ENCODE measurements around the gene ZNF385A.

ZNF385A gene

DNA sequence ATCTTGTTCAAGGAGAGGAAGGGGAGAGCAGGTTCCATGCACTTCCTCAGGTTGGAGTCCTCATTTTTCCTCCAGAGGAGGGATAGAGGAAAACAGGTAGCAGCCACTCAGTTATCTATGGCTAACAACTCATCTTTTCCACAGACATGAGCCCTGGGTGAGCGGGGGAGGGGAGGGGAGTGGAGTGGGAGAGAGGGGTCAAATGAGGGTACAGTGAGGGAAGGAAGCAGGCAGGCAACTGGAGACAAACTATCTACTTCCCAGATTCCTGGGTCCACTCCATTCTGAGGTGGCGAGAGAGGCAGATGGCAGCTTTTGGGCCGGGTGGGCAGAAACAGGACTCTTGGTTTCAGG is 2.6 kb upstream of the ZNF385A start:
- Histone ChIP-seq H4K12ac (ENCODE audit: low read depth, low read length) (peak overlapping the region; percentile 13), H3K18ac (ENCODE audit: low read length) (peak overlapping the region; percentile 79), H3K79me1 (ENCODE audit: low read length) (peaks cover 55% of the 10 kb centered on the region), H3K4me3 (ENCODE audit: low read depth, low read length) (no peak overlapping the region), H2BK5ac (ENCODE audit: low read depth, low read length, poor library complexity) (peak overlapping the region; percentile 87), H2BK12ac (ENCODE audit: low read length) (peak overlapping the region; percentile 81), H3K9me3 (ENCODE audit: insufficient read depth, low read depth, low read length) (no peaks in the 10 kb centered on the region), H3K79me2 (ENCODE audit: control insufficient read depth, insufficient read depth, low read length, poor library complexity) (peaks cover 17% of the 10 kb centered on the region), H3K4me1 (ENCODE audit: control insufficient read depth in 1 of 2, insufficient read depth in 2 of 2, low read length in 2 of 2) (peaks cover 57 to 68% of the 10 kb centered on the region in 2 experiments), H3K4me2 (ENCODE audit: low read length) (no peak overlapping the region), H2BK120ac (ENCODE audit: insufficient read depth, low read length, poor library complexity) (peak overlapping the region; percentile 84), H3K4ac (ENCODE audit: low read depth, low read length) (peak overlapping the region; percentile 60), H2AFZ (ENCODE audit: insufficient read depth, low read length, poor library complexity) (no peak overlapping the region), H4K8ac (ENCODE audit: low read depth, low read length) (peak overlapping the region; percentile 78), H4K91ac (ENCODE audit: low read depth, low read length) (peak overlapping the region; percentile 90), H3K27ac (ENCODE audit: low read depth, low read length) (peak overlapping the region; percentile 95), H3K27me3 (ENCODE audit: insufficient read depth, low read length) (no peaks in the 10 kb centered on the region), H3K9ac (ENCODE audit: low read length) (peak overlapping the region; percentile 6), H3K23ac (ENCODE audit: low read length) (no peak overlapping the region), H2AK5ac (ENCODE audit: low read length) (peak overlapping the region; percentile 65), H3K36me3 (ENCODE audit: control insufficient read depth in 1 of 2, insufficient read depth in 2 of 2, low read length in 2 of 2) (peaks cover 3 to 5% of the 10 kb centered on the region in 2 experiments), H3K14ac (ENCODE audit: low read length) (peak overlapping the region; percentile 66)
- no peak for DNase-seq
- no CpG with 5 or more reads among the region's 3 CpGs for WGBS (ENCODE audit: extremely low coverage, insufficient coverage, insufficient read length)

DNA sequence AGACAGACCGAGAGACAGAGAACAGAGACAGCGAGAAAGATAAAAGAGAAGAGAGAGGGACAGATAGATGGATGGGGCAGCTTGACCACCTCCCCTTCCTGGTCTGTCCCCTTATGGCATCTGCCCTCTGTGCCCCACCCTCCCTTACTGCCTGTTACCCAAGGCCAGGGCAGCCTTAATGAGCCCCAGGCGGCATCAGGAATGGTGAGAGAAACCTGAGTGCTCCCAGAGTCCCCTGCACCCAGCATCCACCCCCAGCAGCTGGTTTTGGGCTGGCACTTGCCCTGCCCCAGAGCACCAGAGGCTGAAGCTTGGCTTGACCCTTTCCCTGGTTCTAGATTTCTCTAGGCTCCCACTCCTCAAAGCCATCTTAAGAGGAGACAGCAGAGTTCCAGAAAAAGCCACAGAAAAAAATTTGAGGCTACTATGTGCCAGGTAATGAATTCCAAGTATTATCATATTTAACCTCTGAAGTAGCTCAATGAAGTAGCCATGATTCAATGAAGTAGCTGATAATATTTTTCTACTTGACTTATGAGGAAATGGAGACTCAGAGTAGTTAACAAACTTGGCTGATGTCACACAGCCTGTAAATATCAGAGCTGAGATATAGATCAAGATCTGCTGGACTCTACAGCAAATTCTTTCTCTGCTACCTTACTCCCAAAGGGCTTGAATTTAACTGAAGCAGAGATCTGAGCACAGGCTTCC is 2.0 kb upstream of the ZNF385A start:
- peak overlapping the region; percentile 81 for H2BK12ac ChIP-seq (ENCODE audit: low read length)
- no peaks in the 10 kb centered on the region for H3K9me3 ChIP-seq (ENCODE audit: insufficient read depth, low read depth, low read length)
- peak overlapping the region; percentile 26 for H4K8ac ChIP-seq (ENCODE audit: low read depth, low read length)
- H3K4me1 ChIP-seq (ENCODE audit: control insufficient read depth in 1 of 2, insufficient read depth in 2 of 2, low read length in 2 of 2): peaks cover 57 to 63% of the 10 kb centered on the region in 2 experiments
- no CpG with 5 or more reads among the region's 3 CpGs for WGBS (ENCODE audit: extremely low coverage, insufficient coverage, insufficient read length)
- H3K4me3 ChIP-seq (ENCODE audit: low read depth, low read length): no peak overlapping the region
- no peak overlapping the region for H3K9ac ChIP-seq (ENCODE audit: low read length)
- no peak overlapping the region for H3K23ac ChIP-seq (ENCODE audit: low read length)
- peaks cover 55% of the 10 kb centered on the region for H3K79me1 ChIP-seq (ENCODE audit: low read length)
- peak overlapping the region; percentile 87 for H2BK5ac ChIP-seq (ENCODE audit: low read depth, low read length, poor library complexity)
- peak overlapping the region; percentile 90 for H4K91ac ChIP-seq (ENCODE audit: low read depth, low read length)
- H3K14ac ChIP-seq (ENCODE audit: low read length): peak overlapping the region; percentile 85
- H4K12ac ChIP-seq (ENCODE audit: low read depth, low read length): no peak overlapping the region
- no peaks in the 10 kb centered on the region for H3K27me3 ChIP-seq (ENCODE audit: insufficient read depth, low read length)
- H3K79me2 ChIP-seq (ENCODE audit: control insufficient read depth, insufficient read depth, low read length, poor library complexity): peaks cover 17% of the 10 kb centered on the region
- peak overlapping the region; percentile 84 for H2BK120ac ChIP-seq (ENCODE audit: insufficient read depth, low read length, poor library complexity)
- no peak overlapping the region for H2AFZ ChIP-seq (ENCODE audit: insufficient read depth, low read length, poor library complexity)
- peak overlapping the region; percentile 95 for H3K27ac ChIP-seq (ENCODE audit: low read depth, low read length)
- peak overlapping the region; percentile 11 for H3K4me2 ChIP-seq (ENCODE audit: low read length)
- H3K18ac ChIP-seq (ENCODE audit: low read length): peak overlapping the region; percentile 69
- H3K4ac ChIP-seq (ENCODE audit: low read depth, low read length): peak overlapping the region; percentile 36
- H2AK5ac ChIP-seq (ENCODE audit: low read length): no peak overlapping the region
- peak in 1 of 2 donors; percentile 63 for DNase-seq
- H3K36me3 ChIP-seq (ENCODE audit: control insufficient read depth in 1 of 2, insufficient read depth in 2 of 2, low read length in 2 of 2): peaks cover 3 to 5% of the 10 kb centered on the region in 2 experiments

DNA sequence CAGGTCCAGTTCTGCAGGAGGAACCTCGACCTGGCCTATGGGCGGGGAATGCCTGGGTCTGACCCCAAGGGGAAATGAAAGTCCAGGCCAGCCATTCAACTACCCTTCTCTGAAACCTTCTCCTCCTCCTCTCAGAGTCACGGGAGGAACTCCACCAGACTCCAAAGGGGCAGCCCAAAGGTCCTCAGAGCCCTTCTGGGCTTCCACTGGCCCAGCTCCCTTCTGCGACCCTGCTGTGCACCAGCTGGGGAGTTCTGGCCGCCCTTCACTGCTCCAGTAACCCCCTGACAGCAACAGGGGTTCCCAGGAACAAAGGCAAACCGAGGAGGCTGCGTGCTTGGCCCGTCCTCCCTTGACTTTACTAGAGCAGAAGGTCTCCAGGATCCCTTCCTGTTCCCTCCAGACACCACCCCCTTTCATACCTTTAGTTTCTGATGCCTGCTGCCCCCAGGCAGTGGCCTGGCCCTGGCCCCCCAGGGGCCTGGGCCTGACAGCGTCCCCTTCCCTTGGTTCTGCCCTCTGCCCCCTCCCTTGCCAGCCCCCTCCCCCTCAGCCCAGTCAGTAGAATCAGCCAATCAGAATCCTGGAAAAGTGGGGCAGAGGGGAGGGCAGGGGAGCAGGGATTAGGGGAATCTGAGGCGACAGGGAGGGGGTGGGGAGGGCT is 850 bp upstream of the ZNF385A start:
- peak overlapping the region; percentile 92 for H2AK5ac ChIP-seq (ENCODE audit: low read length)
- no peak overlapping the region for H3K23ac ChIP-seq (ENCODE audit: low read length)
- H4K91ac ChIP-seq (ENCODE audit: low read depth, low read length): peak overlapping the region; percentile 96
- peak in 1 of 2 donors; percentile 29 for DNase-seq
- H2BK120ac ChIP-seq (ENCODE audit: insufficient read depth, low read length, poor library complexity): peak overlapping the region; percentile 54
- H3K14ac ChIP-seq (ENCODE audit: low read length): peak overlapping the region; percentile 93
- WGBS (ENCODE audit: extremely low coverage, insufficient coverage, insufficient read length): no CpG with 5 or more reads among the region's 10 CpGs
- H3K9me3 ChIP-seq (ENCODE audit: insufficient read depth, low read depth, low read length): no peaks in the 10 kb centered on the region
- no peaks in the 10 kb centered on the region for H3K27me3 ChIP-seq (ENCODE audit: insufficient read depth, low read length)
- H3K4me1 ChIP-seq (ENCODE audit: control insufficient read depth in 1 of 2, insufficient read depth in 2 of 2, low read length in 2 of 2): peaks cover 57 to 61% of the 10 kb centered on the region in 2 experiments
- H3K36me3 ChIP-seq (ENCODE audit: control insufficient read depth in 1 of 2, insufficient read depth in 2 of 2, low read length in 2 of 2): peaks cover 3 to 6% of the 10 kb centered on the region in 2 experiments
- H2BK5ac ChIP-seq (ENCODE audit: low read depth, low read length, poor library complexity): peak overlapping the region; percentile 84
- peak overlapping the region; percentile 61 for H3K4ac ChIP-seq (ENCODE audit: low read depth, low read length)
- H3K79me2 ChIP-seq (ENCODE audit: control insufficient read depth, insufficient read depth, low read length, poor library complexity): peaks cover 13% of the 10 kb centered on the region
- peak overlapping the region; percentile 65 for H4K12ac ChIP-seq (ENCODE audit: low read depth, low read length)
- H2BK12ac ChIP-seq (ENCODE audit: low read length): peak overlapping the region; percentile 5
- peaks cover 49% of the 10 kb centered on the region for H3K79me1 ChIP-seq (ENCODE audit: low read length)
- peak overlapping the region; percentile 27 for H3K4me2 ChIP-seq (ENCODE audit: low read length)
- H3K9ac ChIP-seq (ENCODE audit: low read length): no peak overlapping the region
- peak overlapping the region; percentile 43 for H2AFZ ChIP-seq (ENCODE audit: insufficient read depth, low read length, poor library complexity)
- H3K4me3 ChIP-seq (ENCODE audit: low read depth, low read length): no peak overlapping the region
- peak overlapping the region; percentile 81 for H3K27ac ChIP-seq (ENCODE audit: low read depth, low read length)
- peak overlapping the region; percentile 81 for H3K18ac ChIP-seq (ENCODE audit: low read length)
- H4K8ac ChIP-seq (ENCODE audit: low read depth, low read length): peak overlapping the region; percentile 71

DNA sequence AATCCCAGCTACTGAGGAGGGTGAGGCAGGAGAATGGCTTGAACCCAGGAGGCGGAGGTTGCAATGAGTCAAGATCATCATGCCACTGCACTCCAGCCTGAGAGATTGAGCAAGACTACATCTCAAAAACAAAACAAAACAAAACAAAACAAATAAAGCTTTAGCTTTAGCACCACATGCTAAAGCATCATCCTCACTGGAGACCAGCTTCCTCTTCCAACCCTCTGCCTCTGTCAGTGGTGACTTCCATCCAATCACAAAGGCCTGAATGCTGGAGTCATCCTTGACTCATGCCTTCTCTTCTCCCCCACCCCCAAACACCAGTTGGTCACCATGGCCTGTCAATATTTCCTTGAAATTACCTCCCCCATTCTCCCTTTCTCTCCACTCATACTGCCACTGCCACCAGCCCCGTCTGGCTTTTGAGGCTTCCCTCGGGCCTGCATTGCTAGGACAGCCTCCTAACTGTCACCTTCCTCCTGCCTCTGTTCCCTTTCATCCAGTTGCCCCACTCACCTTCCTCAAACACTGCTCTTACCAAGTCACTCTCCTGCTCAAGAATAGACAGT is 1.4 kb downstream of the ZNF385A start:
- no peak overlapping the region for H4K91ac ChIP-seq (ENCODE audit: low read depth, low read length)
- H3K4me2 ChIP-seq (ENCODE audit: low read length): no peak overlapping the region
- H2AFZ ChIP-seq (ENCODE audit: insufficient read depth, low read length, poor library complexity): no peak overlapping the region
- no peak overlapping the region for H3K4me3 ChIP-seq (ENCODE audit: low read depth, low read length)
- H3K4ac ChIP-seq (ENCODE audit: low read depth, low read length): no peak overlapping the region
- H2BK12ac ChIP-seq (ENCODE audit: low read length): no peak overlapping the region
- H3K23ac ChIP-seq (ENCODE audit: low read length): no peak overlapping the region
- DNase-seq: peak; percentile 84 to 85
- no CpG with 5 or more reads among the region's 3 CpGs for WGBS (ENCODE audit: extremely low coverage, insufficient coverage, insufficient read length)
- no peak overlapping the region for H3K9ac ChIP-seq (ENCODE audit: low read length)
- H3K4me1 ChIP-seq (ENCODE audit: control insufficient read depth in 1 of 2, insufficient read depth in 2 of 2, low read length in 2 of 2): peaks cover 39 to 45% of the 10 kb centered on the region in 2 experiments
- no peak overlapping the region for H2BK120ac ChIP-seq (ENCODE audit: insufficient read depth, low read length, poor library complexity)
- no peak overlapping the region for H2BK5ac ChIP-seq (ENCODE audit: low read depth, low read length, poor library complexity)
- H3K36me3 ChIP-seq (ENCODE audit: control insufficient read depth in 1 of 2, insufficient read depth in 2 of 2, low read length in 2 of 2): peaks cover 4 to 7% of the 10 kb centered on the region in 2 experiments
- H3K27ac ChIP-seq (ENCODE audit: low read depth, low read length): no peak overlapping the region
- peak overlapping the region; percentile 22 for H3K14ac ChIP-seq (ENCODE audit: low read length)
- no peak overlapping the region for H4K8ac ChIP-seq (ENCODE audit: low read depth, low read length)
- H3K18ac ChIP-seq (ENCODE audit: low read length): no peak overlapping the region
- no peak overlapping the region for H4K12ac ChIP-seq (ENCODE audit: low read depth, low read length)
- H3K79me1 ChIP-seq (ENCODE audit: low read length): peaks cover 33% of the 10 kb centered on the region
- no peaks in the 10 kb centered on the region for H3K9me3 ChIP-seq (ENCODE audit: insufficient read depth, low read depth, low read length)
- H3K27me3 ChIP-seq (ENCODE audit: insufficient read depth, low read length): no peaks in the 10 kb centered on the region
- H2AK5ac ChIP-seq (ENCODE audit: low read length): no peak overlapping the region
- peaks cover 10% of the 10 kb centered on the region for H3K79me2 ChIP-seq (ENCODE audit: control insufficient read depth, insufficient read depth, low read length, poor library complexity)
